ENCODE data around the gene GRIPAP1. TPM values are rescaled to one million over a fixed set of nuclear protein-coding genes. Genes with fewer than 3 reads are reported as not detected.
"Not testable (repeated sequence)": the region's sequence is repeated elsewhere in the genome, so short reads cannot be mapped to it uniquely, and the experiment has no call there.

The GRIPAP1 gene
- total RNA-seq, 2 donors from 2014 or later, result 29.8 to 36.6 TPM

DNA sequence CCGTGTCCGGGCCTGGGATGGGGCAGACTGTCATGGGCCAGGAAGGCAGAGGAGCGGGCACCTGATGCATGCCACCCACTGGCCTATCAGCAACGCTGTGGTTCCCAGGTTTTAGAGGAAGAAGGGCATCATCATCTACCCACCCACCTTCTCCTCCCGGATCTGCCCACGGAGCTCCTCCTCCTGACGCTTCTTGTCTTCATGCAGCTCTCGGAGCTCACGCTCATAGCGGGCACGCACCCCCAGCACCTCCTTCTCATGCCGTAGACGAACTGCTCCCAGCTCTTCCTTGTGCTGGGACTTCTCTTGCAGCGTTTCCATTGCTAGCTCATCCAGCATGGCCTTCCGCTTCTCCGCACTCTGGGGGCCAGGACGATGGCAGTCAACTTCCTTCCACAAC lies 19.0 kb downstream of the GRIPAP1 start:
- DNase-seq (ENCODE audit: low spot score) (no peak), ATAC-seq (ENCODE audit: insufficient number of reproducible peaks, low FRiP score, low read depth) (no peak)
- Histone ChIP-seq H3K27me3 (replicated peaks; ENCODE audit: insufficient read depth) (no peaks in the 10 kb centered on the region), H3K9me3 (no peaks in the 10 kb centered on the region), H3K36me3 (peaks cover 26% of the 10 kb centered on the region), H3K4me1 (ENCODE audit: control insufficient read depth in 1 of 2, low read depth in 2 of 2) (no peaks in the 10 kb centered on the region), H3K27ac (no peak overlapping the region), H3K4me3 (no peak overlapping the region)
- TF ChIP-seq, protein P1, sequence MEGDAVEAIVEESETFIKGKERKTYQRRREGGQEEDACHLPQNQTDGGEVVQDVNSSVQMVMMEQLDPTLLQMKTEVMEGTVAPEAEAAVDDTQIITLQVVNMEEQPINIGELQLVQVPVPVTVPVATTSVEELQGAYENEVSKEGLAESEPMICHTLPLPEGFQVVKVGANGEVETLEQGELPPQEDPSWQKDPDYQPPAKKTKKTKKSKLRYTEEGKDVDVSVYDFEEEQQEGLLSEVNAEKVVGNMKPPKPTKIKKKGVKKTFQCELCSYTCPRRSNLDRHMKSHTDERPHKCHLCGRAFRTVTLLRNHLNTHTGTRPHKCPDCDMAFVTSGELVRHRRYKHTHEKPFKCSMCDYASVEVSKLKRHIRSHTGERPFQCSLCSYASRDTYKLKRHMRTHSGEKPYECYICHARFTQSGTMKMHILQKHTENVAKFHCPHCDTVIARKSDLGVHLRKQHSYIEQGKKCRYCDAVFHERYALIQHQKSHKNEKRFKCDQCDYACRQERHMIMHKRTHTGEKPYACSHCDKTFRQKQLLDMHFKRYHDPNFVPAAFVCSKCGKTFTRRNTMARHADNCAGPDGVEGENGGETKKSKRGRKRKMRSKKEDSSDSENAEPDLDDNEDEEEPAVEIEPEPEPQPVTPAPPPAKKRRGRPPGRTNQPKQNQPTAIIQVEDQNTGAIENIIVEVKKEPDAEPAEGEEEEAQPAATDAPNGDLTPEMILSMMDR (IDR thresholded peaks at IDR 0.05), result no peak

DNA sequence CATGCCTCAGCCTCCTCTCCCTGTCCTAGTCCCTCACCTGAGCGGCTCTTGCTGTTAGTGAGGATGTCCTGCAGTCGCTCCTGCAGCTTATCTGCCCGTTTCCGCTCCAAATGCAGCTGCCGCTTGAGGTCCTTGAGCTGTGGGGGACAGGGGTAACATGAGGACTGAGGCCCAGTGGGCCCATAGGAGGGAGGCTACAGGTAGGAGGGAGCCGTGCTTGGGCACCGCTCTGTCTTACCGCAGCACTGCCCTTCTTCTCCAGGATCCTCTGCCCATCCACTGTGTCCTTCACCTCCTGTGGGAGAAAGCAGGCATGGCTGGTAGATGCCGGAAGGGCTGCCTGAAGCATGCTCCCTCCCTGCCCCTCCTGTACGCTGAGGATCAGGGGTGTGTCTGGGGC lies 20.9 kb downstream of the GRIPAP1 start:
- DNase-seq (ENCODE audit: low spot score) (no peak), ATAC-seq (ENCODE audit: insufficient number of reproducible peaks, low FRiP score, low read depth) (no peak)
- no peaks in the 10 kb centered on the region for H3K9me3 ChIP-seq
- TF ChIP-seq, protein P1 (IDR thresholded peaks at IDR 0.05), result no peak
- no peak overlapping the region for H3K27ac ChIP-seq
- no peaks in the 10 kb centered on the region for H3K27me3 ChIP-seq (replicated peaks; ENCODE audit: insufficient read depth)
- no peaks in the 10 kb centered on the region for H3K4me1 ChIP-seq (ENCODE audit: control insufficient read depth in 1 of 2, low read depth in 2 of 2)
- H3K4me3 ChIP-seq, result no peak overlapping the region
- peaks cover 25% of the 10 kb centered on the region for H3K36me3 ChIP-seq

DNA sequence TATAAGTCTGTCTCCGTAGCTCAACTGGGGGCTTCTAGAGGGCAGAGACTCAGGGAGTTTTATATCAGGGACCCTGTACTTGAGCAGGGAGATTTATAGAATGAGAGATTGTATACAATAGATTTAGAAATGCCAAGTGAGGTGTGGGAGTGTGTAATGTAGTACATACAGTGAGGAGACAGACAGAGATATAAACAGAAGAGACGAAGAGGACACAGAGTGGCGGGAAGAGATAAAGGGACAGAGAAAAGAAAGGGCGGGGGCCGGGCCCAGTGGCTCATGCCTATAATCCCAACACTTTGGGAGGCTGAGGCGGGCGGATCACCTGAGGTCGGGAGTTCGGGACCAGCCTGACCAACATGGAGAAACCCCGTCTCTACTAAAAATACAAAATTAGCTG lies 21.7 kb downstream of the GRIPAP1 start:
- H3K27me3 ChIP-seq (replicated peaks; ENCODE audit: insufficient read depth); H3K4me3 ChIP-seq; DNase-seq (ENCODE audit: low spot score); H3K27ac ChIP-seq; H3K9me3 ChIP-seq; ATAC-seq (ENCODE audit: insufficient number of reproducible peaks, low FRiP score, low read depth); H3K4me1 ChIP-seq (ENCODE audit: control insufficient read depth in 1 of 2, low read depth in 2 of 2): not testable (repeated sequence)
- peaks cover 25% of the 10 kb centered on the region for H3K36me3 ChIP-seq

DNA sequence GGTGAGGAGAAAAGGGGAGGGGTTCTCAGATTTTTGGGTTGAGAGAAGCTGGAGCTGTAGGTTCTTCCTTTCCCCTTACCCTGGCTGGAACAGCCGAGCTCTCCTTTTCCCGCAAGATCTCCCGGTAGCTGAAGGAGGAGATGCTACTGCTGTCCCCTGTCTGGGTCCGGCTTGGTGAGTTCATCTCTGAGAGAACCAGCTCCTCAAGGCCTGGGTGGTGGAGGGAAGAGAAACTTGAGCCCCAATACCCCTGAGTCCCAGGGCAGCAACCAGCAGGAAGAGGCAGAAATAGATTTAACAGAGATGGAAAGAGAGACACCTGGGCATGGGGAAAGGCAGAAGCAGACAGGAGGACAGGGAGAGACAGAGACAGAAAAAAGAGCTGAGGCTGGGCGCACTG lies 23.8 kb downstream of the GRIPAP1 start:
- Histone ChIP-seq H3K9me3 (no peaks in the 10 kb centered on the region), H3K4me1 (ENCODE audit: control insufficient read depth in 1 of 2, low read depth in 2 of 2) (no peaks in the 10 kb centered on the region), H3K4me3 (no peak overlapping the region), H3K27me3 (replicated peaks; ENCODE audit: insufficient read depth) (no peaks in the 10 kb centered on the region), H3K27ac (no peak overlapping the region), H3K36me3 (peaks cover 17% of the 10 kb centered on the region)
- TF ChIP-seq, protein P1 (IDR thresholded peaks at IDR 0.05), result no peak
- ATAC-seq (ENCODE audit: insufficient number of reproducible peaks, low FRiP score, low read depth) (no peak), DNase-seq (ENCODE audit: low spot score) (no peak)

DNA sequence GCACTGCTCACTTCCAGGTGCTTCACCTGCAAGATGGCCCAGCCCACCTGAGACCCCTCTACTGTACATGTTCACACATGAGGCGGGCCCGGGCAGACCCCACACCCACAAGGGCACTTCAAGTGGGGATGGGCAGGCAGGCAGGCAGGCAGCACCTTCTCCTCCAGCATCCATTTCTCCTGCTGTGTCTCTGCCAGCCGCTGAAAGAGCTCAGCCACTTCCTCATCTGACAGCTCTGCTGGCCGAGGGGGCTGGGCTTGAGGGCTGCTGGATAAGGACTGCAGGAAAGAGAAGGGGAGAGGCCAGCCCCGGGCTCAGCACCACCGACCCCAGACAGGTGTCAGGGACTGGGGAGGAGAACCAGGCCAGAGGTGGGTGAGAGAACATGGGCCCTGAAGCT lies 26.0 kb downstream of the GRIPAP1 start:
- ATAC-seq (ENCODE audit: insufficient number of reproducible peaks, low FRiP score, low read depth) (no peak), DNase-seq (ENCODE audit: low spot score) (no peak)
- Histone ChIP-seq H3K27ac (no peak overlapping the region), H3K27me3 (replicated peaks; ENCODE audit: insufficient read depth) (no peaks in the 10 kb centered on the region), H3K9me3 (no peaks in the 10 kb centered on the region), H3K4me3 (no peak overlapping the region), H3K4me1 (ENCODE audit: control insufficient read depth in 1 of 2, low read depth in 2 of 2) (peaks cover 0 to 2% of the 10 kb centered on the region in 2 donors), H3K36me3 (peaks cover 3% of the 10 kb centered on the region)
- TF ChIP-seq, protein P1 (IDR thresholded peaks at IDR 0.05), result no peak

DNA sequence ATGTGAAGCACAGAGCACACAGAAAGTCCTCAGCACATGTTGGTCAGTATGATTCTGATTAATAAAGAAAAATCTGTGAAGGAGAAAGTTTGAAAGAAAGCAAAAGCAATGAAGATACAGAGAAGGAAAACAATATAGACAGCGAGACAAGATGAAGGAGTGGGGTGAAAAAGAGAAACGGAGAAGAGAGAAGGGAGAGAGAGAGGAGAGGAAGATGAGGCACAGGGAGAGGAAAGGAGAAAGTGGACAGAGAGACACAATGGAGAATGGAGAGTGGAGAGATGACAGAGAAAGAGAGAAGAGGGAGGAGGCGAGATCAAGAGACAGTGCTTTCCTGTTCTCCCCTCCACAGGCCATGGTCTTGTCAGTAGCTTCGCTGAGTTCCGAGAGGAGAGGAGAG lies 26.5 kb downstream of the GRIPAP1 start:
- ATAC-seq (ENCODE audit: insufficient number of reproducible peaks, low FRiP score, low read depth) (no peak), DNase-seq (ENCODE audit: low spot score) (no peak)
- peaks cover 0 to 2% of the 10 kb centered on the region in 2 donors for H3K4me1 ChIP-seq (ENCODE audit: control insufficient read depth in 1 of 2, low read depth in 2 of 2)
- TF ChIP-seq, protein P1 (IDR thresholded peaks at IDR 0.05), result no peak
- no peak overlapping the region for H3K27ac ChIP-seq
- H3K9me3 ChIP-seq, result no peaks in the 10 kb centered on the region
- peaks cover 2% of the 10 kb centered on the region for H3K36me3 ChIP-seq
- H3K4me3 ChIP-seq, result no peak overlapping the region
- no peaks in the 10 kb centered on the region for H3K27me3 ChIP-seq (replicated peaks; ENCODE audit: insufficient read depth)
